Left ventricle myocardium inferior (tissue), 1 donor: Measurements from ENCODE around the gene SLC24A3. TPM values are rescaled to one million over a fixed set of nuclear protein-coding genes. Genes with fewer than 3 reads are reported as not detected.

ENCODE experiments used
- DNase-seq: peaks from one replicate; pipeline ENCODE4 v3.0.0-alpha.2; 2020
- H3K27ac ChIP-seq: fragments of 200-600 bp; replicated peaks from 2 replicates; pipeline ENCODE4 v1.8.0; 2021
- H3K27me3 ChIP-seq: fragments of 200-600 bp; 2 replicates; pipeline ENCODE4 v1.8.0; 2021; ENCODE audit warnings: low read depth
- H3K36me3 ChIP-seq: fragments of 200-600 bp; 2 replicates; pipeline ENCODE4 v1.8.0; 2021
- H3K4me1 ChIP-seq: fragments of 200-600 bp; 2 replicates; pipeline ENCODE4 v1.8.0; 2021
- H3K4me3 ChIP-seq: fragments of 200-600 bp; 2 replicates; pipeline ENCODE4 v1.8.0; 2021; ENCODE audit warnings: mild to moderate bottlenecking, moderate library complexity
- H3K9me3 ChIP-seq: fragments of 200-600 bp; replicated peaks from 2 replicates; pipeline ENCODE4 v1.8.0; 2021
- CTCF ChIP-seq: fragments of 200-600 bp; IDR thresholded peaks from 2 replicates; pipeline ENCODE4 v1.8.0; 2021; ENCODE audit warnings: antibody characterized with exemption, mild to moderate bottlenecking, borderline replicate concordance
- intact Hi-C: fragments of 100-400 bp; cut with micrococcal nuclease; formaldehyde crosslinking; loops from one replicate; pipeline ENCODE4 v1.11.0; 2022
- total RNA-seq: library from RNA; stranded (reverse); fragmentation: NEBNext Ultra II Directional; extraction: Animal tissue kit (Norgen Biotek cat#: 25700); gene quantifications from one replicate; pipeline ENCODE4 v1.2.1, GENCODE V29; 2021
- donor health status: DM: no; HTN: yes; CAD: no; lungs with severe emphysema.

The SLC24A3 gene
- total RNA-seq, 1 donor from 2014 or later: 1.3 TPM

DNA sequence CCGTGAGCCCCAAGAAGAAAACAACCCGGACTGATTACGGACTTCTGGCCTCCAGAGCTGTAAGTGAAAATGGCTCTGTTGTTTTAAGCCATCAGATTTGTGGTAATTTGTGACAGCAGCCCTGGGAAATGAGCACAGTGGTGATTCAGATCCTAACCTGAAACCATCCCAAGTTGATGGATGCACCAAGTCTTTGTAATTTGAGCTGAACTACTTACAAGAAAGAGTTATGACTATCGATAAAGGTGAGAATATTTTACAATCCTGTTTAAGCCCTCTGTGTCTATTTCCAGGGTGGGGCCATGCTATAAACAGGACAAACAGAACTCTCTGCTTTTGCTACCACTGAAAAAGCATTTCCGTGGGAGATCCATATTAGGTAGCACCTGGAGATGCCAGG is 526.5 kb downstream of the SLC24A3 start:
- H3K9me3 ChIP-seq: no peaks in the 10 kb centered on the region
- no peak overlapping the region for H3K27ac ChIP-seq
- no peaks in the 10 kb centered on the region for H3K27me3 ChIP-seq
- no peak for DNase-seq
- TF ChIP-seq CTCF: no peak
- intact Hi-C loops: no loop called here
- peaks cover 21% of the 10 kb centered on the region for H3K4me1 ChIP-seq
- H3K36me3 ChIP-seq: no peaks in the 10 kb centered on the region
- no peak overlapping the region for H3K4me3 ChIP-seq

- no peak overlapping the region for H3K4me3 ChIP-seq
- H3K36me3 ChIP-seq: no peaks in the 10 kb centered on the region
- peaks cover 18% of the 10 kb centered on the region for H3K4me1 ChIP-seq
- H3K27me3 ChIP-seq: no peaks in the 10 kb centered on the region
- H3K27ac ChIP-seq: no peak overlapping the region
- no peak for TF ChIP-seq CTCF
- H3K9me3 ChIP-seq: no peaks in the 10 kb centered on the region
- intact Hi-C loops: no loop called here
- DNase-seq: no peak
Observed at GRCh38 chr20:19739351-19739750, 526.9 kb downstream of the SLC24A3 start.

DNA sequence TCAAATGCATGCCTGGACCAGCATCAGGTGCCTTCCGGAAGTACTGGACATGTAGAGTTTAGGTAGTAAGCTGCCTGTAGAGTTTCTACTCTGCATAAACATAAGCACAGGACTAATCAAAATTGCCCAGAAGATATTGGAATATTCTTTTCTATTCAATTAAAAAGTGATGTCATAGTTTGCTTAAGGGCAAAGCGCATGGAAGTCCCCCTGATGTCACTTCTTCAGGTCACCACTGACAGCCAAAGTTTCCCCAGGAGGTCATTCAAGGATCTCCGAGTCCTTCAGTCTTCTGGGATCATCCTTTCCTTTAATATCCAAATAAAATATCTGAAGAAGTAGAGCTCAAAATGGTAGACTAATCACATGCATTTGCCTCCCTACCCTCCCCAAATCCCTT is 528.1 kb downstream of the SLC24A3 start:
- Histone ChIP-seq H3K27ac (no peak overlapping the region), H3K9me3 (peaks cover 1% of the 10 kb centered on the region), H3K4me3 (no peak overlapping the region), H3K27me3 (no peaks in the 10 kb centered on the region), H3K36me3 (no peaks in the 10 kb centered on the region), H3K4me1 (peaks cover 6% of the 10 kb centered on the region)
- intact Hi-C loops: no loop called here
- TF ChIP-seq CTCF: no peak
- DNase-seq: no peak

- no peak for TF ChIP-seq CTCF
- no peak for DNase-seq
- H3K4me1 ChIP-seq: no peaks in the 10 kb centered on the region
- H3K36me3 ChIP-seq: no peaks in the 10 kb centered on the region
- no peak overlapping the region for H3K4me3 ChIP-seq
- no peaks in the 10 kb centered on the region for H3K27me3 ChIP-seq
- H3K27ac ChIP-seq: no peak overlapping the region
- peaks cover 5% of the 10 kb centered on the region for H3K9me3 ChIP-seq
- intact Hi-C loops: no loop called here
Observed at GRCh38 chr20:19741924-19742323, 529.5 kb downstream of the SLC24A3 start.

DNA sequence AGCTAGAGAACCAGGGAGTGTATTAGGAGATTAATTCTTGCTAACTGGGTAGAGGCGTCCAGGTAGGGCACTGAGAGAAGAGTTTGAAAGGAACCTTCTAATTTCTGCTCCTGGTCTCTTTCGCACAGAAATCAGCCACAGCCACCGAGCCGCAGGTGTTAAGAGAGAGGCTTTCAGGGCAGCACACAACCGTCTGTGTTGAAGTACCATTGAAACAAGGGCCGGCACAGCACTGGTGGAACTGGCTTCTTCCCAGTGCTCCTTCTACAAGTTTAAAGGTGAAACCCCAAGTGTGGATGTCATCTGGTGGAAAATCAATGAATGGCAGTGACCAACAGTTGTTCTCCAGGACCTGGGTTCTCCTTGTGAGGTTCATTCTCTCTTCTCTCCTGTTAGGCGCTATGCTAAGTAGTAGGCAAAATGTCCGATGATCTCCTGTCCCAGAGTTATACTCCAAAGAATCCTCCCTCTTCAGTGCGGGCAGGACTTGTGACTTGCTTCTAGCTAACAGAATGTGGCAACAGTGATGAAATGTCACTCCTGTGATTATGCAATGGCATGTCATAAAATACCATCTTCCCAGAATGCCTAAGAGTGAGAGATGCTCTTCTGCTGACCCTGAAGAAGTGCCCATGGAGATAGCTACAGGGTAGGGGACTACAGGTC is 530.7 kb downstream of the SLC24A3 start:
- no peak overlapping the region for H3K27ac ChIP-seq
- H3K4me1 ChIP-seq: no peaks in the 10 kb centered on the region
- no peaks in the 10 kb centered on the region for H3K27me3 ChIP-seq
- no peak overlapping the region for H3K4me3 ChIP-seq
- intact Hi-C loops: no loop called here
- no peaks in the 10 kb centered on the region for H3K36me3 ChIP-seq
- no peak for DNase-seq
- H3K9me3 ChIP-seq: peaks cover 5% of the 10 kb centered on the region
- no peak for TF ChIP-seq CTCF
